ENCODE measurements around the gene KIFC1. TPM values are rescaled to one million over a fixed set of nuclear protein-coding genes. Genes with fewer than 3 reads are reported as not detected.
A peak's percentile ranks its signal among the peaks of the same experiment; 100 is the strongest.

The KIFC1 gene
- total and polyA plus RNA-seq, 9 of the 15 experiments (the other 6 are each of a cell fraction or from before 2014, with no cell fraction given): 1.3 to 95.2 (median 76.9) TPM

DNA sequence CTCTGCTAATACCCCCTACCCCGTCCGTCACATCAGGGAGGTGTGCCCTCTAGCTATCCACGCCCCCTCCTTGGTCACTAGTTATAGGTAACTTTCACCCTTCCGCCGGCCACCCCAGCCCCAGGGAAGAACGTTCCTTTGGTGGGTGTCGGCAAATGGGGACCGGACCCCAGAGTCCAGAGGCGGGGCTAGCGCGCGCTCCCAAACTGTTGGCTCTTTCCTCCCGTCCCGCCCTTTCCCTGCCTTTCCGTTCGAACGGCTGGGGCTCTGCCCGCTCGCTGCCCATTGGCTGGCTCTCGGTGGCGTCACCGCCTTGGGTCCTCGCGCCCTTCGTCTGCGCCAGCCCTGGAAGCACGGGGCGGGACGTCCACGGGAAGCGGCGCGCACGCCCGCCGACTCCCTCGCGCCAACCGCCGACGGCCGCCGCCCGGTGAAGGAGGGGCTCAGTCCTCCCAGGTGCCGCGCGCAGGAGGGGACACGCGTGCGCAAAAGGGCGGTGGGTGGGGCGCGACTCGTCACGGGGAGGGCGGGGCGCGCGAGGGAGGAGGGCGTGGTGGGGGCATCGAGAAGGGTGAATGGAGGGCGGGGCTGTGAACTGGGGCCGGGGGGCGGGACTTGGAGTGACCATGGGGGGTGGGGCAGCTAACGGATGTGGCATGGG, 18.6 kb downstream of the KIFC1 start (continued):
- TF ChIP-seq CXXC5 (CRISPR knock-in tag; IDR thresholded peaks at IDR 0.05) (peak; percentile 99), FUS (optimal IDR thresholded peaks at IDR 0.05; ENCODE audit: low read depth, low read length) (peak; percentile 72), SETDB1 (IDR thresholded peaks at IDR 0.05; ENCODE audit: low read length) (no peak), CREM (IDR thresholded peaks at IDR 0.05; ENCODE audit: low read depth) (peak; percentile 98), SIX5 (IDR thresholded peaks at IDR 0.05; ENCODE audit: borderline replicate concordance in 1 of 2, insufficient read depth in 1 of 2, low read depth in 1 of 2, low read length in 2 of 2) (no peak), EWSR1 (IDR thresholded peaks at IDR 0.05; ENCODE audit: borderline replicate concordance, low read depth, partially characterized antibody) (no peak), RBFOX2 (IDR thresholded peaks at IDR 0.05; ENCODE audit: low read depth, low read length) (peak; percentile 89), ESRRB (CRISPR knock-in tag; IDR thresholded peaks at IDR 0.05; ENCODE audit: borderline replicate concordance) (peak; percentile 66; the same call in 1 of the 2 replicates), ZNF12 (CRISPR knock-in tag; IDR thresholded peaks at IDR 0.05) (peak; percentile 50; the same call in 1 of the 2 replicates), ILF3 (IDR thresholded peaks at IDR 0.05; ENCODE audit: borderline replicate concordance) (no peak), CEBPB (tag; IDR thresholded peaks at IDR 0.05) (no peak), CBX3 (IDR thresholded peaks at IDR 0.05; ENCODE audit: borderline replicate concordance in 1 of 2, low read length in 2 of 2) (peak in 1 of 2 experiments; percentile 73; a peak in 1 of 3 replicates), ZFP36 (IDR thresholded peaks at IDR 0.05; ENCODE audit: low read depth, low read length, partially characterized antibody) (no peak)
- TF ChIP-seq, protein P1, sequence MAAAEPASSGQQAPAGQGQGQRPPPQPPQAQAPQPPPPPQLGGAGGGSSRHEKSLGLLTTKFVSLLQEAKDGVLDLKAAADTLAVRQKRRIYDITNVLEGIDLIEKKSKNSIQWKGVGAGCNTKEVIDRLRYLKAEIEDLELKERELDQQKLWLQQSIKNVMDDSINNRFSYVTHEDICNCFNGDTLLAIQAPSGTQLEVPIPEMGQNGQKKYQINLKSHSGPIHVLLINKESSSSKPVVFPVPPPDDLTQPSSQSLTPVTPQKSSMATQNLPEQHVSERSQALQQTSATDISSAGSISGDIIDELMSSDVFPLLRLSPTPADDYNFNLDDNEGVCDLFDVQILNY (CRISPR knock-in tag; IDR thresholded peaks at IDR 0.05): no peak
- TF ChIP-seq, protein P2, sequence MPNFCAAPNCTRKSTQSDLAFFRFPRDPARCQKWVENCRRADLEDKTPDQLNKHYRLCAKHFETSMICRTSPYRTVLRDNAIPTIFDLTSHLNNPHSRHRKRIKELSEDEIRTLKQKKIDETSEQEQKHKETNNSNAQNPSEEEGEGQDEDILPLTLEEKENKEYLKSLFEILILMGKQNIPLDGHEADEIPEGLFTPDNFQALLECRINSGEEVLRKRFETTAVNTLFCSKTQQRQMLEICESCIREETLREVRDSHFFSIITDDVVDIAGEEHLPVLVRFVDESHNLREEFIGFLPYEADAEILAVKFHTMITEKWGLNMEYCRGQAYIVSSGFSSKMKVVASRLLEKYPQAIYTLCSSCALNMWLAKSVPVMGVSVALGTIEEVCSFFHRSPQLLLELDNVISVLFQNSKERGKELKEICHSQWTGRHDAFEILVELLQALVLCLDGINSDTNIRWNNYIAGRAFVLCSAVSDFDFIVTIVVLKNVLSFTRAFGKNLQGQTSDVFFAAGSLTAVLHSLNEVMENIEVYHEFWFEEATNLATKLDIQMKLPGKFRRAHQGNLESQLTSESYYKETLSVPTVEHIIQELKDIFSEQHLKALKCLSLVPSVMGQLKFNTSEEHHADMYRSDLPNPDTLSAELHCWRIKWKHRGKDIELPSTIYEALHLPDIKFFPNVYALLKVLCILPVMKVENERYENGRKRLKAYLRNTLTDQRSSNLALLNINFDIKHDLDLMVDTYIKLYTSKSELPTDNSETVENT (CRISPR knock-in tag; IDR thresholded peaks at IDR 0.05): peak; percentile 82
- TF ChIP-seq, protein P3, sequence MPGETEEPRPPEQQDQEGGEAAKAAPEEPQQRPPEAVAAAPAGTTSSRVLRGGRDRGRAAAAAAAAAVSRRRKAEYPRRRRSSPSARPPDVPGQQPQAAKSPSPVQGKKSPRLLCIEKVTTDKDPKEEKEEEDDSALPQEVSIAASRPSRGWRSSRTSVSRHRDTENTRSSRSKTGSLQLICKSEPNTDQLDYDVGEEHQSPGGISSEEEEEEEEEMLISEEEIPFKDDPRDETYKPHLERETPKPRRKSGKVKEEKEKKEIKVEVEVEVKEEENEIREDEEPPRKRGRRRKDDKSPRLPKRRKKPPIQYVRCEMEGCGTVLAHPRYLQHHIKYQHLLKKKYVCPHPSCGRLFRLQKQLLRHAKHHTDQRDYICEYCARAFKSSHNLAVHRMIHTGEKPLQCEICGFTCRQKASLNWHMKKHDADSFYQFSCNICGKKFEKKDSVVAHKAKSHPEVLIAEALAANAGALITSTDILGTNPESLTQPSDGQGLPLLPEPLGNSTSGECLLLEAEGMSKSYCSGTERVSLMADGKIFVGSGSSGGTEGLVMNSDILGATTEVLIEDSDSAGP (CRISPR knock-in tag; IDR thresholded peaks at IDR 0.05): no peak
- TF ChIP-seq, protein P4, sequence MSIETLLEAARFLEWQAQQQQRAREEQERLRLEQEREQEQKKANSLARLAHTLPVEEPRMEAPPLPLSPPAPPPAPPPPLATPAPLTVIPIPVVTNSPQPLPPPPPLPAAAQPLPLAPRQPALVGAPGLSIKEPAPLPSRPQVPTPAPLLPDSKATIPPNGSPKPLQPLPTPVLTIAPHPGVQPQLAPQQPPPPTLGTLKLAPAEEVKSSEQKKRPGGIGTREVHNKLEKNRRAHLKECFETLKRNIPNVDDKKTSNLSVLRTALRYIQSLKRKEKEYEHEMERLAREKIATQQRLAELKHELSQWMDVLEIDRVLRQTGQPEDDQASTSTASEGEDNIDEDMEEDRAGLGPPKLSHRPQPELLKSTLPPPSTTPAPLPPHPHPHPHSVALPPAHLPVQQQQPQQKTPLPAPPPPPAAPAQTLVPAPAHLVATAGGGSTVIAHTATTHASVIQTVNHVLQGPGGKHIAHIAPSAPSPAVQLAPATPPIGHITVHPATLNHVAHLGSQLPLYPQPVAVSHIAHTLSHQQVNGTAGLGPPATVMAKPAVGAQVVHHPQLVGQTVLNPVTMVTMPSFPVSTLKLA (conservative IDR thresholded peaks at IDR 0.05): peak; percentile 81 to 92
- TF ChIP-seq, protein P5, sequence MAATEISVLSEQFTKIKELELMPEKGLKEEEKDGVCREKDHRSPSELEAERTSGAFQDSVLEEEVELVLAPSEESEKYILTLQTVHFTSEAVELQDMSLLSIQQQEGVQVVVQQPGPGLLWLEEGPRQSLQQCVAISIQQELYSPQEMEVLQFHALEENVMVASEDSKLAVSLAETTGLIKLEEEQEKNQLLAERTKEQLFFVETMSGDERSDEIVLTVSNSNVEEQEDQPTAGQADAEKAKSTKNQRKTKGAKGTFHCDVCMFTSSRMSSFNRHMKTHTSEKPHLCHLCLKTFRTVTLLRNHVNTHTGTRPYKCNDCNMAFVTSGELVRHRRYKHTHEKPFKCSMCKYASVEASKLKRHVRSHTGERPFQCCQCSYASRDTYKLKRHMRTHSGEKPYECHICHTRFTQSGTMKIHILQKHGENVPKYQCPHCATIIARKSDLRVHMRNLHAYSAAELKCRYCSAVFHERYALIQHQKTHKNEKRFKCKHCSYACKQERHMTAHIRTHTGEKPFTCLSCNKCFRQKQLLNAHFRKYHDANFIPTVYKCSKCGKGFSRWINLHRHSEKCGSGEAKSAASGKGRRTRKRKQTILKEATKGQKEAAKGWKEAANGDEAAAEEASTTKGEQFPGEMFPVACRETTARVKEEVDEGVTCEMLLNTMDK (IDR thresholded peaks at IDR 0.05; ENCODE audit: borderline replicate concordance, insufficient read depth, low read depth, low read length, poor library complexity, severe bottlenecking): no peak
